Lower leg skin (tissue), 4 donors: ENCODE measurements around the gene ARHGAP27. TPM values are rescaled to one million over a fixed set of nuclear protein-coding genes. Genes with fewer than 3 reads are reported as not detected.
"Not testable (repeated sequence)": the region's sequence is repeated elsewhere in the genome, so short reads cannot be mapped to it uniquely, and the experiment has no call there.

Source experiments
- DNase-seq, 2 donors: peaks; one replicate each; pipeline ENCODE4 v3.0.0-alpha.2; 2019; ENCODE audit warnings: low spot score in 2 of 2
- H3K4me3 ChIP-seq: fragments of 200-600 bp; sonication (generic); 2 replicates; pipeline ENCODE4 v1.5.1; 2017; ENCODE audit warnings: mild to moderate bottlenecking, low read depth; ENCODE audit not compliant: poor library complexity, severe bottlenecking
- CTCF ChIP-seq, 3 donors: fragments of 450-650 bp; IDR thresholded peaks; one replicate each; pipeline ENCODE4 v1.5.1; 2016; ENCODE audit warnings: antibody characterized with exemption in 3 of 3, mild to moderate bottlenecking in 3 of 3, moderate library complexity in 2 of 3
- POLR2A ChIP-seq, 2 donors: fragments of 450-650 bp; IDR thresholded peaks; one replicate each; pipeline ENCODE4 v1.6.1; 2016 to 2017; ENCODE audit warnings: antibody characterized with exemption in 2 of 2, mild to moderate bottlenecking in 1 of 2, moderate library complexity in 1 of 2
- WGBS, 2 donors: methylation state at CpG; one replicate each; pipeline ENCODE4 v1.1.5; 2018; 5-methylcytosine and 5-hydroxymethylcytosine counted together
- intact Hi-C: fragments of 100-400 bp; cut with DNase I; formaldehyde crosslinking; loops from one replicate; pipeline ENCODE4 v1.15.0; 2023; ENCODE audit warnings: low total_unique reads
- total RNA-seq, 4 donors: library from RNA; depleted of rRNA; stranded (reverse); fragments of >200 nt; gene quantifications; one replicate each; pipeline ENCODE4 v1.1.0, GENCODE V29; 2016

Gene ARHGAP27
- total RNA-seq, 4 donors from 2014 or later: 58.5 to 84.4 (median 68.2) TPM

- intact Hi-C loops: no loop called here
- WGBS, 2 donors: 95 to 100% methylated on average over 2 of the region's 2 CpGs
- no peak for DNase-seq
- no peak overlapping the region for H3K4me3 ChIP-seq
- no peak for TF ChIP-seq CTCF (IDR thresholded peaks at IDR 0.05)
- no peak for TF ChIP-seq POLR2A (IDR thresholded peaks at IDR 0.05)
Measured at GRCh38 chr17:45351831-45352230, 80.8 kb downstream of the ARHGAP27 start.

GRCh38 chr17:45347444-45347843 lies 85.2 kb downstream of the ARHGAP27 start:
- intact Hi-C loops: no loop called here
- peak in 1 of 2 donors; percentile 70 for DNase-seq
- no peak overlapping the region for H3K4me3 ChIP-seq
- TF ChIP-seq CTCF (IDR thresholded peaks at IDR 0.05) (no peak), POLR2A (IDR thresholded peaks at IDR 0.05) (no peak)
- 80 to 83% methylated on average over 6 of the region's 6 CpGs for WGBS, 2 donors

GRCh38 chr17:45346216-45347015 lies 86.3 kb downstream of the ARHGAP27 start:
- TF ChIP-seq POLR2A (IDR thresholded peaks at IDR 0.05) (no peak), CTCF (IDR thresholded peaks at IDR 0.05) (no peak)
- WGBS, 2 donors: 56 to 64% methylated on average over 13 of the region's 13 CpGs
- H3K4me3 ChIP-seq: no peak overlapping the region
- intact Hi-C loops: no loop called here
- DNase-seq: peak in 1 of 2 donors; percentile 79

- no peak overlapping the region for H3K4me3 ChIP-seq
- intact Hi-C loops: no loop called here
- TF ChIP-seq CTCF (IDR thresholded peaks at IDR 0.05) (no peak), POLR2A (IDR thresholded peaks at IDR 0.05) (no peak)
- peak; percentile 42 to 54 for DNase-seq
- WGBS, 2 donors: 21 to 22% methylated on average over 3 of the region's 3 CpGs
Measured at GRCh38 chr17:45345554-45346215, 87.0 kb downstream of the ARHGAP27 start.

- H3K4me3 ChIP-seq: no peak overlapping the region
- peak in 1 of 2 donors; percentile 78 for DNase-seq
- no peak for TF ChIP-seq CTCF (IDR thresholded peaks at IDR 0.05)
- no peak for TF ChIP-seq POLR2A (IDR thresholded peaks at IDR 0.05)
- 41 to 60% methylated on average over 3 of the region's 3 CpGs for WGBS, 2 donors
- intact Hi-C loops: no loop called here
Measured at GRCh38 chr17:45345246-45345553, 87.5 kb downstream of the ARHGAP27 start.

- intact Hi-C loops, H3K4me3 ChIP-seq: not testable (repeated sequence)
- peak in 1 of 2 donors; percentile 14 for DNase-seq
- 94 to 96% methylated on average over 10 of the region's 10 CpGs for WGBS, 2 donors
Measured at GRCh38 chr17:45343967-45344664, 88.6 kb downstream of the ARHGAP27 start.
